HL-60 (cell line): ENCODE measurements around the gene XBP1.

Experiments used
- DNase-seq, 2 experiments: peaks; one replicate each; pipeline ENCODE4 v3.0.0-alpha.2; 2010 to 2020; ENCODE audit warnings: low read depth in 1 of 2, low spot score in 1 of 2
- H3K27ac ChIP-seq: fragments of 250-450 bp; sonication (Bioruptor Pico); replicated peaks from 2 replicates; pipeline ENCODE4 v1.5.1; 2020; ENCODE audit warnings: mild to moderate bottlenecking, moderate library complexity
- H3K27me3 ChIP-seq: fragments of 250-450 bp; sonication (Bioruptor Pico); 2 replicates; pipeline ENCODE4 v1.5.1; 2021; ENCODE audit warnings: mild to moderate bottlenecking, moderate library complexity; ENCODE audit not compliant: insufficient read depth, poor library complexity, severe bottlenecking
- H3K4me3 ChIP-seq: replicated peaks from 2 replicates; pipeline ENCODE4 v1.5.1; 2011; ENCODE audit warnings: mild to moderate bottlenecking, control low read depth, low read length; ENCODE audit not compliant: insufficient read depth
- CTCF ChIP-seq: IDR thresholded peaks from one replicate; pipeline ENCODE4 v1.5.1; 2011; ENCODE audit warnings: low read length, control low read depth, inconsistent platforms; ENCODE audit not compliant: insufficient read depth
- GABPA ChIP-seq: IDR thresholded peaks from 2 replicates; pipeline ENCODE4 v1.6.1; 2012; ENCODE audit warnings: low read depth
- POLR2AphosphoS5 ChIP-seq: IDR thresholded peaks from 2 replicates; pipeline ENCODE4 v1.6.1; 2012; ENCODE audit warnings: low read depth
- REST ChIP-seq: IDR thresholded peaks from 2 replicates; pipeline ENCODE4 v1.6.1; 2012; ENCODE audit warnings: low read depth; ENCODE audit not compliant: insufficient replicate concordance
- SPI1 ChIP-seq: IDR thresholded peaks from 2 replicates; pipeline ENCODE4 v1.6.1; 2012; ENCODE audit warnings: low read depth, mild to moderate bottlenecking, borderline replicate concordance

The XBP1 gene

GRCh38 chr22:28791124-28791523 lies 9.2 kb downstream of the XBP1 start:
- Histone ChIP-seq H3K27ac (no peak overlapping the region), H3K4me3 (no peak overlapping the region), H3K27me3 (no peaks in the 10 kb centered on the region)
- TF ChIP-seq SPI1: no peak
- no peak for TF ChIP-seq CTCF
- no peak for TF ChIP-seq GABPA
- no peak for TF ChIP-seq POLR2AphosphoS5
- TF ChIP-seq REST: no peak
- DNase-seq: no peak

- Histone ChIP-seq H3K27ac (no peak overlapping the region), H3K27me3 (no peaks in the 10 kb centered on the region), H3K4me3 (no peak overlapping the region)
- DNase-seq: no peak
- TF ChIP-seq REST (no peak), SPI1 (no peak), POLR2AphosphoS5 (no peak), GABPA (no peak), CTCF (no peak)
Observed at GRCh38 chr22:28788601-28789000, 11.8 kb downstream of the XBP1 start.

- peak in 1 of 2 experiments; percentile 19 for DNase-seq
- Histone ChIP-seq H3K27me3 (no peaks in the 10 kb centered on the region), H3K4me3 (no peak overlapping the region), H3K27ac (peak overlapping the region; percentile 9; the same call in 1 of the 2 replicates)
- TF ChIP-seq SPI1 (peak; percentile 63), GABPA (no peak), REST (no peak), POLR2AphosphoS5 (no peak), CTCF (no peak)
Observed at GRCh38 chr22:28783786-28784671, 16.3 kb downstream of the XBP1 start.
